Vagina (tissue), 2 donors: ENCODE measurements around the gene CSPG5.

ENCODE experiments used
- CTCF ChIP-seq, 3 experiments: fragments of 450-650 bp in 2 of 3; fragments of 200-600 bp in 1 of 3; sonication (generic) in 1 of 3; IDR thresholded peaks; one replicate each; pipeline ENCODE4 v1.5.1; 2017 to 2019; ENCODE audit warnings: antibody characterized with exemption in 3 of 3, mild to moderate bottlenecking in 2 of 3, moderate library complexity in 2 of 3
- POLR2AphosphoS5 ChIP-seq, 2 donors: sonication (generic); formaldehyde crosslinking; IDR thresholded peaks; one replicate each; pipeline ENCODE4 v1.9.0; 2017; ENCODE audit warnings: antibody characterized with exemption in 2 of 2, mild to moderate bottlenecking in 2 of 2, low read depth in 1 of 2; ENCODE audit not compliant: insufficient read depth in 1 of 2

DNA sequence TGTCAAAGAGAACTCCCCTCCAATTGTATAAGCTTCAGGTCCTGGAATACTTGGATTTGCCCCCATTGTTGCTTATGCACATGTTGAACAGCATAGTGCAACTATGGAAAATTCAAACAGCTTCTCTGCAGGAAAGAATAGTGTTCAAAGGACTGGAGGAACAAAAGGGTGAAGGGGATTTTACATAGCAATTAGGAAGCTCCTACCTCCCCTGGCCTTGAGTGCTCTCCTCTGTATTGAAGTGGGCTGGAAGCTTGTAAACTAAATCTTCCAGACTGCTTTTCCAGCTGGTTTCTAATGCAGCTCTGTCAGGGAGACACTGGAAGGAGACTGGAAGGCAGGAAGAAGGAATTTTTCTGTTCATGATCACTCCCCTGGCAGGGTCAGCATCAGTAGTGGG lies 57.9 kb downstream of the CSPG5 start:
- TF ChIP-seq CTCF (IDR thresholded peaks at IDR 0.05) (no peak), POLR2AphosphoS5 (IDR thresholded peaks at IDR 0.05; ENCODE audit: insufficient read depth in 1 of 2, low read depth in 1 of 2) (no peak)
